Measurements from ENCODE around the gene MFNG.

MFNG gene

DNA sequence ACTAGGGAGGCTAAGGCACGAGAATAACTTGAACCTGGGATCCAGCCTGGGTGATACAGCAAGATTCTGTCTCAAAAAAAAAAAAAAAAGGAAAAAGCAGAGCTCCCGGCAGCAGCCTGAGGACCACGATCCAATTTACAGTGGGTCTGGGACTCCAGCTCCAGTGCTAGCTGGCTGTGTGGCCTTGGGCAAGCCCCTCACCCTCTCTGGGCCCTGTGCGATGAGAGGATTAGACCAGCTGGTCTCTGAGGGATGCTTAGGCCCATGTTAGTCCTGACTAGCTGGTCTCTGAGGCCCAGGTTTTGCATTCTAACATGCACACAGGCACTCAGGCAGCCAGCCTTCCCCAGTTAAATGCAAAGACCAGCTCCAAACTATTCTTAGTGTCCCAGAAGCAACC lies 19.4 kb upstream of the MFNG start:
- DNase-seq (ENCODE audit: low read depth in 2 of 2) = no peak
- TF ChIP-seq CTCF (IDR thresholded peaks at IDR 0.05; ENCODE audit: low read depth, low read length) = no peak
- H3K4me3 ChIP-seq (replicated peaks in 1 of 2; ENCODE audit: low read depth in 2 of 2, low read length in 2 of 2) = no peak overlapping the region

DNA sequence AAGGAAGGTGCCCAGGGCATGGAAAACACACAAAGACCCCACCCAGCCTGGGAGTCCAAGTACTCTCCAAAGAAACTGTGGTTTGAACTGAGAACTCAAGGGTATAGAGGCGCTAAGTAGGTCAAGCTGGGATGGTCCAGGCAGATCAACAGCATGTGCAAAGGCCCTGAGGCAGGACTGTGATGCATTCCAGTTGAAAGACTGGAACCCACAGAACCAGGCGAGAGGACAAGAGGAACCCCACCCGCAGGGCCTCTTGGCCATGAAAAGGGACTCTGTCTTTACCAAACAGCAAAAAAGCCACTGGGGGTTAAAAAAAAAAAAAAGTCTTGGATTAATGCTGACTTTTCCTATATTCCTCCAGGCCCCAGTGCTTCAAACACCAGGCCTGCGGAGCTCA lies 18.8 kb upstream of the MFNG start:
- no peak for TF ChIP-seq CTCF (IDR thresholded peaks at IDR 0.05; ENCODE audit: low read depth, low read length)
- no peak for DNase-seq (ENCODE audit: low read depth in 2 of 2)
- H3K4me3 ChIP-seq (replicated peaks in 1 of 2; ENCODE audit: low read depth in 2 of 2, low read length in 2 of 2) = no peak overlapping the region

DNA sequence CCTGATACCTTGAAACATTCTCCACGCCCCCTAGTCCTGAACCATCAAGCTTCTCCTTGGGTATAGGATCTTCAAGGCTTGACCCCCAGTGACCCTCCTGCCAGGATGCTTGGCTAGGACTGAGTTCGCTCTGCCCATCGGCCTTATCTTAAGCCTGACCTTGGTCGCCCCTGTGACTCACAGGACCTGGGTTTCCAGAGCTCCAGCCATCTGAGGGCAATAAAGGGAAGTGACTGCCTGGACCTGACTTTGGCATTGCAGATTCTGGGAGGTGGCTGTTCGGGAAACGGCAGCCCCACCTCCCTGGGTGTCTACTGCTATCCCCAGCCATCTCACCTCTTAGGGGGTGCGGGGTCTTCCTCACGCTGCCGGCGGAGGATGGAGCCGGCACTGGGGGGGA lies 17.7 kb upstream of the MFNG start:
- no peak for DNase-seq (ENCODE audit: low read depth in 2 of 2)
- no peak for TF ChIP-seq CTCF (IDR thresholded peaks at IDR 0.05; ENCODE audit: low read depth, low read length)
- no peak overlapping the region for H3K4me3 ChIP-seq (replicated peaks in 1 of 2; ENCODE audit: low read depth in 2 of 2, low read length in 2 of 2)

GRCh38 chr22:37503183-37503683 lies 17.0 kb upstream of the MFNG start:
- no peak for DNase-seq (ENCODE audit: low read depth in 2 of 2)
- no peak overlapping the region for H3K4me3 ChIP-seq (replicated peaks in 1 of 2; ENCODE audit: low read depth in 2 of 2, low read length in 2 of 2)
- no peak for TF ChIP-seq CTCF (IDR thresholded peaks at IDR 0.05; ENCODE audit: low read depth, low read length)

- no peak for TF ChIP-seq CTCF (IDR thresholded peaks at IDR 0.05; ENCODE audit: low read depth, low read length)
- DNase-seq (ENCODE audit: low read depth in 2 of 2) = no peak
- H3K4me3 ChIP-seq (replicated peaks in 1 of 2; ENCODE audit: low read depth in 2 of 2, low read length in 2 of 2) = no peak overlapping the region
These were observed 16.4 kb upstream of the MFNG start for GRCh38 chr22:37502342-37503182.

GRCh38 chr22:37501610-37502341 lies 15.6 kb upstream of the MFNG start:
- no peak for TF ChIP-seq CTCF (IDR thresholded peaks at IDR 0.05; ENCODE audit: low read depth, low read length)
- no peak overlapping the region for H3K4me3 ChIP-seq (replicated peaks in 1 of 2; ENCODE audit: low read depth in 2 of 2, low read length in 2 of 2)
- peak; percentile 92 for DNase-seq (ENCODE audit: low read depth in 2 of 2)
